HG03442 (cell line): ENCODE data around the gene SPTLC3.
A peak's percentile ranks its signal among the peaks of the same experiment; 100 is the strongest.
"Not testable (repeated sequence)": the region's sequence is repeated elsewhere in the genome, so short reads cannot be mapped to it uniquely, and the experiment has no call there.

Experiments
- ATAC-seq: cut with Tn5 transposase; IDR thresholded peaks from one replicate; pipeline ENCODE4 v1.9.1; 2021; ENCODE audit warnings: mild to moderate bottlenecking, moderate library complexity; ENCODE audit not compliant: unreplicated experiment

SPTLC3 gene

GRCh38 chr20:13008761-13009681 is at the start of gene SPTLC3:
Gene SPTLC3, plus strand, starts transcription at chr20:13008972. Its CDS starts 296 bp downstream, at chr20:13009268.
- ATAC-seq, result peak; percentile 43

- ATAC-seq, result no peak
These were observed 47.0 kb upstream of the SPTLC3 start for GRCh38 chr20:12961725-12962124.

GRCh38 chr20:12962895-12963294 is 45.9 kb upstream of the SPTLC3 start:
- ATAC-seq, result no peak

GRCh38 chr20:12963416-12963815 is 45.4 kb upstream of the SPTLC3 start:
- no peak for ATAC-seq

GRCh38 chr20:12965212-12965869 is 43.4 kb upstream of the SPTLC3 start:
- no peak for ATAC-seq

GRCh38 chr20:12965870-12966251 is 42.9 kb upstream of the SPTLC3 start:
- ATAC-seq, result no peak

- ATAC-seq, result no peak
These were observed 42.2 kb upstream of the SPTLC3 start for GRCh38 chr20:12966468-12967085.

GRCh38 chr20:12967932-12968331 is 40.8 kb upstream of the SPTLC3 start:
- ATAC-seq, result no peak

GRCh38 chr20:12968472-12968871 is 40.3 kb upstream of the SPTLC3 start:
- no peak for ATAC-seq

- ATAC-seq, result no peak
These were observed 39.6 kb upstream of the SPTLC3 start for GRCh38 chr20:12969071-12969669.

- ATAC-seq, result no peak
These were observed 38.4 kb upstream of the SPTLC3 start for GRCh38 chr20:12970372-12970821.

- no peak for ATAC-seq
These were observed 32.8 kb upstream of the SPTLC3 start for GRCh38 chr20:12975833-12976608.

GRCh38 chr20:12976720-12977309 is 32.0 kb upstream of the SPTLC3 start:
- no peak for ATAC-seq

- no peak for ATAC-seq
These were observed 31.2 kb upstream of the SPTLC3 start for GRCh38 chr20:12977328-12978125.

- no peak for ATAC-seq
These were observed 30.7 kb upstream of the SPTLC3 start for GRCh38 chr20:12978126-12978394.

- ATAC-seq, result no peak
These were observed 29.9 kb upstream of the SPTLC3 start for GRCh38 chr20:12978613-12979495.

- not testable (repeated sequence) for ATAC-seq
These were observed 29.1 kb upstream of the SPTLC3 start for GRCh38 chr20:12979713-12980112.

- no peak for ATAC-seq
These were observed 26.7 kb upstream of the SPTLC3 start for GRCh38 chr20:12982098-12982497.
